Heart left ventricle (tissue), 13 donors: Measurements from ENCODE around the gene KDF1.

Experiments used
- POLR2A ChIP-seq, 2 donors: fragments of 450-650 bp; IDR thresholded peaks; one replicate each; pipeline ENCODE4 v1.6.1; 2017; ENCODE audit warnings: antibody characterized with exemption in 2 of 2, mild to moderate bottlenecking in 2 of 2, moderate library complexity in 2 of 2
- TF ChIP-seq, protein P1 (sequence below), 12 donors: fragments of 200-600 bp; sonication (generic) in 4 of 12; IDR thresholded peaks; one replicate each; pipeline versions ENCODE4 v1.5.0 to v1.8.0; 2018 to 2022; ENCODE audit warnings: antibody characterized with exemption in 12 of 12, mild to moderate bottlenecking in 5 of 12
- donor health status: ischemic (EF 13 %, LVEDD 7.1; RV severe dilation, severe dysfunction).
- donor health status: DM: no; HTN: yes; CAD: no.
- donor health status: DM: no; HTN: no; CAD: no.
- donor health status: ischemic (EF 25% LVEDD 6.9; RV normal size, moderate dysfunction).
- donor health status: ischemic (EF 25% LVEDD 5.7; RV mildly dilated, moderate dysfunction).
- donor health status: ischemic (EF 35%, LVEDD 5.7; RV mildly dilated, moderate dysfunction).
- donor health status: nonischemic (EF 11% LVEDD 7.7; RV severe dilation, severe dysfunction).
- donor health status: DM: yes; HTN: yes; CAD: no.
- donor health status: PGD.
- donor health status: ischemic (EF 29% LVEDD 5.4; RV normal size, mild dysfunction).
- donor health status: nonischemic (EF 23%, LVEDD 6.1; RV moderate dilation, normal function).

DNA sequence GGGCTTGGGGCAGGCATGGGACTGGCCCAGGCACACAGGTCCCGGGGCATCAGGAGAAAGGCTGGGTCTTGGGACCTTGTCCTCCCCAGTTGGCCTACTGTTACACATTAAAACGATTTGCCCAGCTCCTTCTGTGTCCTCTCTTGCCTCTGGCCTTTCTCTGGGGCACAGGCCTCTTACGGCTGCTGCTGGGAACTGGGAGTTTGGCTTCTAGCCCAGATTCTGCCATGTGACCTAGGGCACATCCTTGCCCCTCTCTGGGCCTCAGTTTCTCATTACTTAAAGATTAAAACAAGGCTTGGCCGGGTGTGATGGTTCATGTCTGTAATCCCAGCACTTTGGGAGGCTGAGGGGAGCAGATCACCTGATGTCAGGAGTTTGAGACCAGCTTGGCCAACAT is 14.0 kb downstream of the KDF1 start:
- TF ChIP-seq, protein P1, sequence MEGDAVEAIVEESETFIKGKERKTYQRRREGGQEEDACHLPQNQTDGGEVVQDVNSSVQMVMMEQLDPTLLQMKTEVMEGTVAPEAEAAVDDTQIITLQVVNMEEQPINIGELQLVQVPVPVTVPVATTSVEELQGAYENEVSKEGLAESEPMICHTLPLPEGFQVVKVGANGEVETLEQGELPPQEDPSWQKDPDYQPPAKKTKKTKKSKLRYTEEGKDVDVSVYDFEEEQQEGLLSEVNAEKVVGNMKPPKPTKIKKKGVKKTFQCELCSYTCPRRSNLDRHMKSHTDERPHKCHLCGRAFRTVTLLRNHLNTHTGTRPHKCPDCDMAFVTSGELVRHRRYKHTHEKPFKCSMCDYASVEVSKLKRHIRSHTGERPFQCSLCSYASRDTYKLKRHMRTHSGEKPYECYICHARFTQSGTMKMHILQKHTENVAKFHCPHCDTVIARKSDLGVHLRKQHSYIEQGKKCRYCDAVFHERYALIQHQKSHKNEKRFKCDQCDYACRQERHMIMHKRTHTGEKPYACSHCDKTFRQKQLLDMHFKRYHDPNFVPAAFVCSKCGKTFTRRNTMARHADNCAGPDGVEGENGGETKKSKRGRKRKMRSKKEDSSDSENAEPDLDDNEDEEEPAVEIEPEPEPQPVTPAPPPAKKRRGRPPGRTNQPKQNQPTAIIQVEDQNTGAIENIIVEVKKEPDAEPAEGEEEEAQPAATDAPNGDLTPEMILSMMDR (IDR thresholded peaks at IDR 0.05) = no peak
- TF ChIP-seq POLR2A (IDR thresholded peaks at IDR 0.05) = no peak
